A549 (cell line): Measurements from ENCODE around the gene CWC22. TPM values are rescaled to one million over a fixed set of nuclear protein-coding genes. Genes with fewer than 3 reads are reported as not detected.

Experiments used
- ATAC-seq, 2 experiments: fragments of 200-7000 bp in 1 of 2; fragments of >200 bp in 1 of 2; cut with Nextera tagmentation in 1 of 2; cut with Tn5 transposase in 1 of 2; 3 replicates each; pipeline versions ENCODE4 v1.8.0 to v1.9.1; 2018 to 2020; ENCODE audit warnings: mild to moderate bottlenecking in 1 of 2, moderate library complexity in 1 of 2
- CTCF ChIA-PET: fragments of 300-600 bp; sonication (Branson Sonifier 250); formaldehyde crosslinking; extraction: SDS; loops from one replicate; lab custom pipeline; 2021; ENCODE audit warnings: antibody characterized with exemption, inconsistent platforms; lab: Yijun Ruan, JAX
- POLR2A ChIA-PET: fragments of 350-600 bp; formaldehyde crosslinking; extraction: SDS; loops from one replicate; lab custom pipeline; 2021; ENCODE audit warnings: antibody characterized with exemption, inconsistent platforms; lab: Yijun Ruan, JAX
- DNase-seq, 2 experiments: peaks; one replicate each; pipeline versions ENCODE4 v3.0.0 to v3.0.0-alpha.2; 2011 to 2016; ENCODE audit warnings: low read depth in 1 of 2, low spot score in 1 of 2
- FAIRE-seq: peaks from 2 replicates; lab custom pipeline; 2011; peaks lifted over from hg19 to GRCh38; lab: Jason Lieb, UNC
- H3K27ac ChIP-seq, 2 experiments: fragments of >200 bp; sonication (Bioruptor Twin); formaldehyde crosslinking; 3 replicates each; pipeline ENCODE4 v1.5.1; 2016 to 2017
- H3K4me1 ChIP-seq: fragments of >200 bp; sonication (Bioruptor Twin); formaldehyde crosslinking; 3 replicates; pipeline ENCODE4 v1.6.1; 2016
- H3K4me2 ChIP-seq: fragments of >200 bp; sonication (Bioruptor Twin); formaldehyde crosslinking; 3 replicates; pipeline ENCODE4 v1.6.1; 2016
- H3K4me3 ChIP-seq: fragments of >200 bp; sonication (Bioruptor Twin); formaldehyde crosslinking; 3 replicates; pipeline ENCODE4 v1.5.1; 2016
- H3K9me3 ChIP-seq: fragments of >200 bp; sonication (Bioruptor Twin); formaldehyde crosslinking; 3 replicates; pipeline ENCODE4 v1.6.1; 2016
- BHLHE40 ChIP-seq: IDR thresholded peaks from 2 replicates; pipeline ENCODE4 v1.6.1; 2012; ENCODE audit warnings: low read depth, low read length, inconsistent platforms
- CBX2 ChIP-seq: fragments of 200-600 bp; sonication (generic); IDR thresholded peaks from 2 replicates; pipeline ENCODE4 v1.6.1; 2016; ENCODE audit warnings: low read depth, mild to moderate bottlenecking, borderline replicate concordance
- CEBPB ChIP-seq, 2 experiments: fragments of >200 bp in 1 of 2; sonication (Bioruptor Twin) in 1 of 2; formaldehyde crosslinking in 1 of 2; IDR thresholded peaks; 2 replicates each; pipeline ENCODE4 v1.6.1; 2012 to 2016
- CHD2 ChIP-seq: fragments of 150-350 bp; IDR thresholded peaks from 2 replicates; pipeline ENCODE4 v1.6.1; 2014; ENCODE audit warnings: low read length; ENCODE audit not compliant: partially characterized antibody
- EHMT2 ChIP-seq: fragments of 200-600 bp; sonication (generic); IDR thresholded peaks from 2 replicates; pipeline ENCODE4 v1.6.1; 2016; ENCODE audit warnings: antibody characterized with exemption, low read depth, mild to moderate bottlenecking, moderate library complexity
- ESRRA ChIP-seq: fragments of 150-350 bp; IDR thresholded peaks from 2 replicates; pipeline ENCODE4 v1.6.1; 2014; ENCODE audit warnings: mild to moderate bottlenecking, low read length, borderline replicate concordance
- FOSL2 ChIP-seq, 2 experiments: fragments of 450-650 bp in 1 of 2; fragments of >200 bp in 1 of 2; sonication (Bioruptor Twin) in 1 of 2; formaldehyde crosslinking; IDR thresholded peaks; 2 replicates each; pipeline versions ENCODE4 v1.5.0 to v1.6.1; 2016 to 2020; ENCODE audit warnings: mild to moderate bottlenecking in 1 of 2, moderate library complexity in 1 of 2
- GATA3 ChIP-seq: IDR thresholded peaks from 2 replicates; pipeline ENCODE4 v1.6.1; 2012; ENCODE audit warnings: borderline replicate concordance
- HDAC2 ChIP-seq: fragments of 200-600 bp; sonication (generic); IDR thresholded peaks from 2 replicates; pipeline ENCODE4 v1.6.1; 2016
- HOXA7 ChIP-seq: fragments of 250-450 bp; sonication (Bioruptor Pico); IDR thresholded peaks from 2 replicates; pipeline ENCODE4 v1.5.0; 2020; ENCODE audit warnings: mild to moderate bottlenecking, moderate library complexity
- HOXB13 ChIP-seq: fragments of 250-450 bp; sonication (Bioruptor Pico); IDR thresholded peaks from 2 replicates; pipeline ENCODE4 v1.5.0; 2020; ENCODE audit warnings: low read depth, mild to moderate bottlenecking, moderate library complexity
- MAFK ChIP-seq: fragments of 450-650 bp; IDR thresholded peaks from 2 replicates; pipeline ENCODE4 v1.6.1; 2014; ENCODE audit not compliant: partially characterized antibody
- MYC ChIP-seq: IDR thresholded peaks from 2 replicates; pipeline ENCODE4 v1.6.1; 2012; ENCODE audit warnings: mild to moderate bottlenecking, inconsistent platforms, low read length, improper control_type of control experiment, borderline replicate concordance
- NFE2L2 ChIP-seq: fragments of 150-350 bp; conservative IDR thresholded peaks from 2 replicates; pipeline ENCODE4 v1.6.1; 2014; ENCODE audit warnings: low read length
- NPAS2 ChIP-seq: fragments of 250-450 bp; sonication (Bioruptor Pico); IDR thresholded peaks from 2 replicates; pipeline ENCODE4 v1.8.0; 2022; ENCODE audit warnings: mild to moderate bottlenecking, moderate library complexity, borderline replicate concordance
- RAD21 ChIP-seq, 2 experiments: fragments of >200 bp in 1 of 2; sonication (Bioruptor Twin) in 1 of 2; formaldehyde crosslinking in 1 of 2; IDR thresholded peaks in 1 of 2; conservative IDR thresholded peaks in 1 of 2; 2 replicates in 1 of 2; 3 replicates in 1 of 2; pipeline ENCODE4 v1.6.1; 2012 to 2018; ENCODE audit warnings: inconsistent platforms in 1 of 2
- RARB ChIP-seq: fragments of 250-450 bp; sonication (Bioruptor Pico); IDR thresholded peaks from 2 replicates; pipeline ENCODE4 v1.8.0; 2021; ENCODE audit warnings: mild to moderate bottlenecking, moderate library complexity
- RCOR1 ChIP-seq: fragments of 150-350 bp; IDR thresholded peaks from 2 replicates; pipeline ENCODE4 v1.6.1; 2014; ENCODE audit warnings: antibody characterized with exemption, low read length, low read depth
- RFX5 ChIP-seq: fragments of 450-650 bp; IDR thresholded peaks from 2 replicates; pipeline ENCODE4 v1.7.1; 2014; ENCODE audit warnings: antibody characterized with exemption, mild to moderate bottlenecking, moderate library complexity
- RNF2 ChIP-seq: fragments of 200-600 bp; sonication (generic); IDR thresholded peaks from 2 replicates; pipeline ENCODE4 v1.6.1; 2016; ENCODE audit warnings: low read depth, mild to moderate bottlenecking, antibody characterized with exemption, moderate library complexity, borderline replicate concordance
- TFCP2L1 ChIP-seq: fragments of 250-450 bp; sonication (Bioruptor Pico); IDR thresholded peaks from 2 replicates; pipeline ENCODE4 v1.5.0; 2021; ENCODE audit warnings: mild to moderate bottlenecking
- ZC3H11A ChIP-seq: fragments of 450-650 bp; IDR thresholded peaks from 2 replicates; pipeline ENCODE4 v1.6.1; 2014; ENCODE audit warnings: antibody characterized with exemption, mild to moderate bottlenecking
- ZNF302 ChIP-seq: fragments of 250-450 bp; sonication (Bioruptor Pico); IDR thresholded peaks from 2 replicates; pipeline ENCODE4 v1.9.0; 2021; ENCODE audit warnings: inconsistent platforms, mild to moderate bottlenecking, moderate library complexity
- WGBS: methylation state at CpG from one replicate; pipeline ENCODE4 v1.1.6; 2017; ENCODE audit errors: missing lambda C conversion rate; 5-methylcytosine and 5-hydroxymethylcytosine counted together
- polyA plus RNA-seq, 4 experiments: library from polyadenylated mRNA; depleted of rRNA in 3 of 4; stranded (reverse); fragments of >200 nt; fragmentation: RNase III in 1 of 4; extraction: RNeasy Plus Mini Kit Qiagen cat#74134 plus additional on column Dnase treatment in 1 of 4; gene quantifications; 2 replicates in 3 of 4; 3 replicates in 1 of 4; pipeline ENCODE4 v1.2.3, GENCODE V29; 2011 to 2017
- TF ChIP-seq, protein P1 (sequence below): IDR thresholded peaks from 2 replicates; pipeline ENCODE4 v1.6.1; 2012
- TF ChIP-seq, protein P2 (sequence below): IDR thresholded peaks from 2 replicates; pipeline ENCODE4 v1.6.1; 2012

The CWC22 gene
- polyA plus RNA-seq, 2 of the 4 experiments (the other 2 are of a cell fraction), result 7.5 to 14.8 TPM

DNA sequence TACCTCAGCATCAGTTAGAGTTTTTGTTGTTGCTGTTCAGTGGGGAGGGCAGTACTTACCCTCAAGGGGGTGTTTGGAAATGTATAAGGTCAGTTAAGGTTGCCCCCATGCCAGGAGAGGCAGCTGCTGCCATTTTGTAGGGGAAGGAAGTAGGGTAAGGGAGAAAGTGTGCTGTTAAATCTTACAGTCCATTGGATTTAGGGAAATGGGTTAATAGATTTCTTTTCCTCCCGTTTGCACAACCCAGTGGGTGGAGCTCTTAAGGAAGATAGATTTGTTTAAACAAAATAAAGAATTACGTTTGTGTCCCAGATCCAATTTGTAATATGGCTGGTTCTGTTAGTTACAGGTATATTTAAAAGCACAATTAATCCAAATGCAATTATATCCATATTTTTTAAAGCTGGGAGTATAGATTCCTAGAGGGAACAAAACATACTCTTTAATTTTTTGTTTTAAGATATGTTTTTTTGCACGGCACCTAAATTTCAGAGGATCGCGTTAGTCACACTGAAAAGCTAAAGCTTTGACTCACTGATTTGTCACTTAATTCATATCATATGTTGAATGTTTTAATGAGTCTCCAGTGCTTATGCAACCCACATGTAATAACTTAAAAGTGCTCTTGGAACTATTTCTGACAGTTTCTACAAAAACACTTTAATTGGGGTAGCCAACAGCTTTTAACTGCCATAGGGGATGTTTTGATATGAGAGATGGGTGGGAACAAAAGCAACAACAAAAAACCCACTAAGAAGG is 9.0 kb upstream of the CWC22 start:
- no peak for DNase-seq
- Histone ChIP-seq H3K9me3 (no peaks in the 10 kb centered on the region), H3K4me2 (no peak overlapping the region), H3K4me3 (no peak overlapping the region), H3K4me1 (no peaks in the 10 kb centered on the region), H3K27ac (no peak overlapping the region)
- ATAC-seq, result no peak
- no peak for TF ChIP-seq HOXA7
- no peak for TF ChIP-seq RCOR1
- no peak for TF ChIP-seq MAFK
- TF ChIP-seq NPAS2 (CRISPR knock-in tag), result no peak
- no peak for TF ChIP-seq RFX5
- TF ChIP-seq RARB (CRISPR knock-in tag), result no peak
- no peak for TF ChIP-seq MYC
- TF ChIP-seq ESRRA, result no peak
- no peak for TF ChIP-seq EHMT2
- no peak for TF ChIP-seq RNF2
- TF ChIP-seq BHLHE40, result no peak
- TF ChIP-seq ZC3H11A, result no peak
- FAIRE-seq, result no peak
- ChIA-PET CTCF (interaction anchor here (1.3 kb wide), 1 partner anchor 15 kb away, joined by 3 read pairs; no protein-coding TSS in a partner anchor), POLR2A (no interaction called here)
- 51% methylated on average over 5 of the region's 5 CpGs for WGBS

DNA sequence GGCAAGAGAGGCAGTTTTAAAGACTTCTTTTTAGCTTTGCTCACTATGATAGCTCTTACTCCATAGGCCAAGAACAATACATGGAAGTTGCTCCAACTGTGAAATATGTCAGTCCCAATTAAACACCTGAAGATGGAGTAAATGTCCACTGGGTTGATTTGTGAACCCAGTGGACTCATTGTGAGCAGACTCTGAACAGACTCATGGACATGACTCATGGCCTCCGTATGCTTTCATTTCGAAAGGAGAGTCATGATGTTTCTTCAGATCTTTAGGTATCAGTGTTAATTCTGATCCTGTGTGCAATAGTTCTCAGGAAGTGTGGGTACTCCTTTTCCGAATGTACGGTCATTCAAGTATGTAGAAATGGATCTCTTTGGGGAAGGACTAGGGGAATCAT is 5.4 kb upstream of the CWC22 start:
- no peaks in the 10 kb centered on the region for H3K4me1 ChIP-seq
- H3K9me3 ChIP-seq, result no peaks in the 10 kb centered on the region
- POLR2A ChIA-PET, result no interaction called here
- CTCF ChIA-PET, result no interaction called here
- no peak overlapping the region for H3K4me3 ChIP-seq
- peak in 1 of 2 experiments; percentile 44; a peak in 2 of 6 replicates for ATAC-seq
- 53% methylated on average over 4 of the region's 4 CpGs for whole genome bisulfite sequencing
- no peak overlapping the region for H3K27ac ChIP-seq
- FAIRE-seq, result no peak
- DNase-seq, result peak in 1 of 2 experiments; percentile 16
- no peak for TF ChIP-seq CEBPB (IDR thresholded peaks at IDR 0.05)
- TF ChIP-seq FOSL2 (IDR thresholded peaks at IDR 0.05), result no peak
- peak; percentile 19; the same call in 1 of the 2 replicates for TF ChIP-seq FOSL2 (CRISPR knock-in tag; IDR thresholded peaks at IDR 0.05)
- peak overlapping the region; percentile 12; the same call in 1 of the 3 replicates for H3K4me2 ChIP-seq

DNA sequence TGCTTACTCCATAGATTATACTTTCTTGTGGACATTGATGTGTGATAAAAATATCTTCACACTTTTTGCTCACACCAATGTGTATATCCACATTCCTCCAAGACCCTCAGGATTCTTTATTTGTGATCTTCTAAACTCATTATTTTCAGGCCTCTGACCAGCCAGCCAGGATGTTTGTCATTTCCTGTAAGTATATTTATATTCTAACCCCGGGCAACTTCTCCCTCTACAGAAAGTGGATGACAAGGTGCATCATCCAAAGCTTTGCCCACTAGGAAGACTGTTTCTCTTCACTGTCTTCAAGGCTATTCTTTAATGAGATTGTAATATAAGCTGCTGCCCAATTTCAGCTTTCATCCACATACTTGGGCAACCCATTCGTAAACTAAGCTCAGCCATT is 3.6 kb upstream of the CWC22 start:
- POLR2A ChIA-PET, result no interaction called here
- CTCF ChIA-PET, result no interaction called here
- no peak overlapping the region for H3K4me3 ChIP-seq
- DNase-seq (no peak), ATAC-seq (no peak), FAIRE-seq (no peak)
- TF ChIP-seq, protein P1, sequence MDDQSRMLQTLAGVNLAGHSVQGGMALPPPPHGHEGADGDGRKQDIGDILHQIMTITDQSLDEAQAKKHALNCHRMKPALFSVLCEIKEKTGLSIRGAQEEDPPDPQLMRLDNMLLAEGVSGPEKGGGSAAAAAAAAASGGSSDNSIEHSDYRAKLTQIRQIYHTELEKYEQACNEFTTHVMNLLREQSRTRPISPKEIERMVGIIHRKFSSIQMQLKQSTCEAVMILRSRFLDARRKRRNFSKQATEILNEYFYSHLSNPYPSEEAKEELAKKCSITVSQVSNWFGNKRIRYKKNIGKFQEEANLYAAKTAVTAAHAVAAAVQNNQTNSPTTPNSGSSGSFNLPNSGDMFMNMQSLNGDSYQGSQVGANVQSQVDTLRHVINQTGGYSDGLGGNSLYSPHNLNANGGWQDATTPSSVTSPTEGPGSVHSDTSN, result no peak
- TF ChIP-seq CHD2, result no peak
- no peak for TF ChIP-seq NFE2L2
- TF ChIP-seq GATA3, result no peak
- TF ChIP-seq RAD21 (conservative IDR thresholded peaks at IDR 0.05 in 1 of 2, IDR thresholded peaks at IDR 0.05 in 1 of 2), result no peak
- TF ChIP-seq TFCP2L1, result no peak
- TF ChIP-seq, protein P2, sequence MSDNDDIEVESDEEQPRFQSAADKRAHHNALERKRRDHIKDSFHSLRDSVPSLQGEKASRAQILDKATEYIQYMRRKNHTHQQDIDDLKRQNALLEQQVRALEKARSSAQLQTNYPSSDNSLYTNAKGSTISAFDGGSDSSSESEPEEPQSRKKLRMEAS, result no peak
- no peak for TF ChIP-seq ZNF302 (CRISPR knock-in tag)
- no peak for TF ChIP-seq HOXB13 (CRISPR knock-in tag)
- no peak for TF ChIP-seq ESRRA
- TF ChIP-seq HDAC2, result no peak
- TF ChIP-seq FOSL2 (IDR thresholded peaks at IDR 0.05), result no peak
- TF ChIP-seq FOSL2 (CRISPR knock-in tag; IDR thresholded peaks at IDR 0.05), result no peak
- no peak for TF ChIP-seq CBX2
- H3K27ac ChIP-seq, result no peak overlapping the region
- H3K9me3 ChIP-seq, result no peaks in the 10 kb centered on the region
- no peak overlapping the region for H3K4me2 ChIP-seq
- whole genome bisulfite sequencing, result 14% methylated on average over 2 of the region's 2 CpGs
- peaks cover 4% of the 10 kb centered on the region; the same call in 2 of the 3 replicates for H3K4me1 ChIP-seq
